NT2/D1 (cell line): Measurements from ENCODE around the gene CD59.
"Not testable (repeated sequence)": the region's sequence is repeated elsewhere in the genome, so short reads cannot be mapped to it uniquely, and the experiment has no call there.

Experiments
- DNase-seq: peaks from one replicate; pipeline ENCODE4 v3.0.0-alpha.2; 2011; ENCODE audit warnings: low read depth, low spot score
- H3K27me3 ChIP-seq: 2 replicates; pipeline ENCODE4 v1.6.0; 2011; ENCODE audit warnings: mild to moderate bottlenecking; ENCODE audit not compliant: insufficient read length, insufficient read depth
- H3K36me3 ChIP-seq: 2 replicates; pipeline ENCODE4 v1.6.1; 2011; ENCODE audit warnings: mild to moderate bottlenecking, low read length, mixed read lengths; ENCODE audit not compliant: insufficient read depth, insufficient read length
- H3K4me1 ChIP-seq: 2 replicates; pipeline ENCODE4 v1.5.1; 2011; ENCODE audit not compliant: insufficient read depth, insufficient read length
- H3K4me3 ChIP-seq: 2 replicates; pipeline ENCODE4 v1.5.1; 2011; ENCODE audit warnings: low read depth; ENCODE audit not compliant: insufficient read length
- H3K9ac ChIP-seq: 2 replicates; pipeline ENCODE4 v1.6.0; 2011; ENCODE audit warnings: low read depth; ENCODE audit not compliant: insufficient read length
- H3K9me3 ChIP-seq: 2 replicates; pipeline ENCODE4 v1.5.1; 2011; ENCODE audit warnings: mild to moderate bottlenecking, low read length; ENCODE audit not compliant: insufficient read depth
- SUZ12 ChIP-seq: IDR thresholded peaks from 2 replicates; pipeline ENCODE4 v1.6.1; 2011; ENCODE audit not compliant: insufficient read length, insufficient read depth; ENCODE audit errors: extremely low read depth
- YY1 ChIP-seq: IDR thresholded peaks from 2 replicates; pipeline ENCODE4 v1.6.1; 2011; ENCODE audit not compliant: insufficient read length, insufficient read depth
- ZNF274 ChIP-seq: IDR thresholded peaks from 2 replicates; pipeline ENCODE4 v1.6.1; 2011; ENCODE audit warnings: mild to moderate bottlenecking, low read depth, low read length

CD59 gene

DNA sequence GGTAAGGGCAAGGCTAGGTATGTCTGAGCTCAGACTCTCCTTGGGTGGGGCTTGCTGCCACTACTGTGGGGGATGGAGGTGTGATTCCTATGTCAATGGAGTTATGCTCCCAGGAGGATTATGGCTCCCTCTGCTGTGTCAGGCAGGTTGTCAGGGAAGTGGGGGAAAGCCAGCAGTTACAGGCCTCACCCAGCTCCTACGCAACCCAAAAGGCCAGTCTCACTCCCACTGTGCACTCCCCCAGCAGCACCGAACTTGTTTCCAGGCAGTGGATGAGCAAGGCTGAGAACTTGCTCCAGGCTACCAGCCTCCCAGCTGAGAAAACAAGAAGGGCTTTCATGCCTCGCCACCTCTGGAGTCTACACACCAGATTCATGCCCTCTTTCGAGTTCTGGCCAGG is 53.8 kb downstream of the CD59 start:
- TF ChIP-seq YY1 (no peak), SUZ12 (no peak), ZNF274 (no peak)
- H3K4me3 ChIP-seq: no peak overlapping the region
- peaks cover 3% of the 10 kb centered on the region for H3K4me1 ChIP-seq
- H3K27me3 ChIP-seq: no peaks in the 10 kb centered on the region
- H3K9ac ChIP-seq: no peak overlapping the region
- no peak for DNase-seq
- H3K9me3 ChIP-seq: no peaks in the 10 kb centered on the region
- H3K36me3 ChIP-seq: no peaks in the 10 kb centered on the region

DNA sequence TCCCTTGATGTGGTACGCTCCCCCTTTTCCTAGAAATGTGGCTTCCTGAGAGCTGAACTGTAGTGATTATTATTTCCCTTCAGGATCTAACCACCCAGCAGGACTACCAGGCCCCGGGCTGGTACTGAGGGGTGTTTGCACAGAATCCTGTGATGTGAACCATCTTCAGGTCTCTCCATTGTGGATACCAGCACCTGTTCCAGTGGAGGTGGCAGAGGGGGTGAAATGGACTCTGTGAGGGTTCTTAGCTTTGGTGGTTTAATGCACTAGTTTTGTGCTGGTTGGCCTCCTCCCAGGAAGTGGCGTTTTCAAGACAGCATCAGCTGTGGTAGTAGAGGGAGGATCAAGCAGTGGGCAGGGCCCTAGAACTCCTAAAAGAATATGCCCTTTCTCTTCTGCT is 54.2 kb downstream of the CD59 start:
- no peak for TF ChIP-seq YY1
- TF ChIP-seq ZNF274: no peak
- no peak for TF ChIP-seq SUZ12
- Histone ChIP-seq H3K27me3 (no peaks in the 10 kb centered on the region), H3K36me3 (no peaks in the 10 kb centered on the region), H3K4me3 (no peak overlapping the region), H3K4me1 (peaks cover 3% of the 10 kb centered on the region), H3K9ac (no peak overlapping the region), H3K9me3 (no peaks in the 10 kb centered on the region)
- no peak for DNase-seq

DNA sequence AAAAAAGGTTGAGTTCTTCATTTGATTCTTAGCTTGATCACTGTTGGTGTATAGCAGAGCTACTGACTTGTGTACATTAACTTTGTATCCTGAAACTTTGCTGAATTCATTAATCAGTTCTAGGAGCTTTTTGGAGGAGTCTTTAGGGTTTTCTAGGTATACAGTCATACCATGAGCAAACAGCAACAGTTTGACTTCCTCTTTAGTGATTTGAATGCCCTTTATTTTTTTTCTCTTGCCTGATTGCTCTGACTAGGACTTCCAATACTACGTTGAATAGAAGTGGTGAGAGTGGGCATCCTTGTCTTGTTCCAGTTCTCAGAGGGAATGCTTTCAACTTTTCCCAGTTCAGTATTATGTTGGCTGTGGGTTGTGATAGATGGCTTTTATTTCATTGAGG is 57.6 kb downstream of the CD59 start:
- H3K36me3 ChIP-seq, H3K9ac ChIP-seq, H3K4me3 ChIP-seq, H3K27me3 ChIP-seq, H3K9me3 ChIP-seq, DNase-seq, H3K4me1 ChIP-seq: not testable (repeated sequence)

DNA sequence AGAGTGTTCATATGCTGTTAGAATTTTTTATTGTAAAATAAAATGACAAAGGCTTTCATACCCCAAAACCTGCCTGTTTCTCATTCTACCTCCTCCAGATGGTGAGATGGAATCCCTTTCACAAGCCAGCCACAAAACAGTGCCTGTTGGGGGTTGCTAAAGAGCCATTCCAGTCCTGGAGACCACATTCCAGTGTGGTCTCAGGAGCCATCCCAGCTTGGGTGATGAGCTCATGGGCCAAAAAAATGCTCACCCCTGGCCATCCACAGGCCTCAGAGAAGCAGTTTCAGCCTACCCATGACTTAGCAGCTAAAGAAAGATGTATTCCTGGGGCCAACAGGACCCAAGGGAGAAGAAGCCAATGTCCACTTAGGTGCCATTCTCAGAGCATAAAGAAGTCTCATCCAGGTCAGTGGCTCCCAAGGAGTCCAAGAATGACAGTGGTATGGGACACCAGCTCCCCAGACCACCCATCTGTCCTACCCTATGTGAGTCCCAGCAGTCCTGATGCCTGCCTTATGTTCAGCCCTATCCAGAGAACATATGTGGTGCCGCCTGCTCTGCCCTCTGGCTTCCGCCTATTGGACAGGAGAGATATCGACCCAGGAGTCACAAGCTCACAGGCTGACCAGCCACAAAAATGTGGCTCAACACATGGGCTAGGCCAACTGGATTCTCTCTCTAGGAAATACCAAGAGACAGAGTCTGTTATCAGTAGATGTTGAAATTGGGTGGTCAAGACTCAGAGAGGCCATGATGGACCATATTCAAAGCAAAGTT is 62.0 kb downstream of the CD59 start:
- no peaks in the 10 kb centered on the region for H3K9me3 ChIP-seq
- H3K36me3 ChIP-seq: no peaks in the 10 kb centered on the region
- H3K4me1 ChIP-seq: peaks cover 2% of the 10 kb centered on the region
- H3K27me3 ChIP-seq: no peaks in the 10 kb centered on the region
- H3K4me3 ChIP-seq: no peak overlapping the region
- H3K9ac ChIP-seq: no peak overlapping the region
- DNase-seq: no peak
- TF ChIP-seq ZNF274 (no peak), SUZ12 (no peak), YY1 (no peak)

DNA sequence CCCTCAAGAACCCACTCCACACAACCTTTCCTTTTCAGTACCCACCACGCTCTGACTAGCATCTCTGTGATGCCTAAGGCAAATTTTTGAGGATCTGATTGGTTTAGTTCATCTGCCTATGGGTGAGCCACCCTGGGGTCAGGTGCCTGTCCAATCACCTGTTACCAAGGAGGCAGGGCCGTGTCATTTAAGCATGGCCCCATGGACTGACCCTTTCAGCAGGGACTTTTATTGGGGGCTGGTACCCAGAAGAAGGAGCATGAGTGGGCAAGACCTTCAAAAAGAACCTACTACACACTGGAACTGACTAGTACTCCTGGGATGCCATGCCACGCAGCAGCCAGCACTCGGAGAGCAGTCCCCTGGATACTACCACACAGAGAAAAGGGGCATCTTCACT is 64.0 kb downstream of the CD59 start:
- H3K36me3 ChIP-seq: no peaks in the 10 kb centered on the region
- no peaks in the 10 kb centered on the region for H3K9me3 ChIP-seq
- no peak for TF ChIP-seq YY1
- H3K27me3 ChIP-seq: no peaks in the 10 kb centered on the region
- no peak overlapping the region for H3K9ac ChIP-seq
- H3K4me1 ChIP-seq: peaks cover 5% of the 10 kb centered on the region
- no peak overlapping the region for H3K4me3 ChIP-seq
- no peak for DNase-seq

DNA sequence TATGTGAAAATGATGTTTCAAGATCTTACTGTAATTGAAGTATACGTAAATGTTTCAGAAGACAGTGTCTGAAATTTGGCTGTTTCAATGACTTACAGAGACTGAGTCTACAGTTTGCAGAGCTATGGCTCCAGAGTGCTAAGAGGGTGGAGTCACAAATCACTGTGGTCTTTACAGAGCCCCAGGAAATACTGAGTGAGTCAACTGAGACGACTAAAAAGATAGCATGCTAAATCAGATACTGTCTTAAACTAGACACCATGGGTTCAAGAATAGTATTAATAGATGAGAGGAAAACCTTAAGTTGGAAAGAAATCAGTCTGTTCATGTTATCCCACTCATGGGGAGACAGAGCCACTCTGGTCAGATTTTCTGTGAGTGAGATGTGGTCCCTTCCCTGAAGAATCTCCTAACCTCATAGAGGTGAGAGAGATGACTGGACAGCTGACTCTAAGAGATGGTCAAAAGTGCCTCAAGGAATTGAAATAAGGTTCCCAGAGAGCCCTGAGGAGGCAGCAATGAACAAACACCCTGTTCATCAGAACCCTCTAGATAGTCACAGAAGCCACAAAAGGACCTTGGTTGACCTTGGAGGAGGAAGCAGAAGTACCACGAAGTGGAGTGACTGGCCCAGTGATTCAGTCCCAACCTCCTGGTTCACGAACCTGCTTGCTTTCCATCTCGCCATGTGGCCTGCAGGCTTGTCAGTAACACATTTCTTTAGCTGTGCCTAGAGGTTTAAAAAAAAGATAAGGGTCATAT is 65.8 kb downstream of the CD59 start:
- no peak overlapping the region for H3K4me3 ChIP-seq
- no peaks in the 10 kb centered on the region for H3K27me3 ChIP-seq
- no peak for DNase-seq
- TF ChIP-seq SUZ12 (no peak), ZNF274 (no peak), YY1 (no peak)
- no peak overlapping the region for H3K9ac ChIP-seq
- H3K4me1 ChIP-seq: peaks cover 5% of the 10 kb centered on the region
- no peaks in the 10 kb centered on the region for H3K36me3 ChIP-seq
- H3K9me3 ChIP-seq: 0 out of 2 replicates have a peak, but pooled peaks cover 2% of the 10 kb centered on the region

DNA sequence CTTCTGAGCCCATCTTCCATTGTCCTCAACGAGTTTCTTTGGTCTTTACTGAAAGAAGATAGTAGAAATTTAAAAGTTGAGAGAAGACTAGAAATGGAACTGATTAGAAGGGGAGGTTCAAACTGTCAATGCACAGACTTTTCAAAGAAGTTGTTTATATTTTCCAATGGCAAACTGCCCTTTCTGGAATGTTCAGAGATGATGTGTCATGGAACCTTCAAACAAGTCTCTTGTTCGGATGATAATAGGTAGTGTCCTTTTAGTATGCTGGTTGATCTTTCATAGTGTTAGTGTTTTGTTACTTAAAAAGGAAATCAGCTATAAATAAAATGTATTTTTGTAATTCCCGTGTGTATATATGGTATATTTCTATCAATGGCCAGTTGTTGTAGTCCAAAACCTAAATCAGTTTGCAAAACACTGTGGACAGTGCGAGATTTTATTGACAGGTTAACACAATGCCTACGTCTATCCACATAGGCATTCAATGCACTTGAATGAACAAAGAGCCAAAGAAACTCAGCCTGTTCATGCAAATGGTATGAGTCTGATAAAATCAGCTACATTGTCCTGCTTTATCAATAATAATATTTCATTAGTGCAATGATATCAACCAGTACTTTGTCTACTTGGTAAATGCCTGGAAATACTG is 66.5 kb downstream of the CD59 start:
- Histone ChIP-seq H3K9ac (no peak overlapping the region), H3K9me3 (peaks cover 9% of the 10 kb centered on the region; the same call in 1 of the 2 replicates), H3K36me3 (no peaks in the 10 kb centered on the region), H3K4me3 (no peak overlapping the region), H3K27me3 (no peaks in the 10 kb centered on the region), H3K4me1 (peaks cover 5% of the 10 kb centered on the region)
- no peak for DNase-seq
- TF ChIP-seq YY1 (no peak), ZNF274 (no peak), SUZ12 (no peak)
